ENCODE measurements around the gene PRKG1.

Gene PRKG1

GRCh38 chr10:52316001-52316400 is 1241.7 kb downstream of the PRKG1 start:
- no peaks in the 10 kb centered on the region for H3K9me3 Mint-ChIP-seq
- peak; percentile 28 for ATAC-seq (ENCODE audit: low read depth)
- no peak overlapping the region for H3K4me3 Mint-ChIP-seq
- no peak for DNase-seq (ENCODE audit: low spot score in 2 of 2)
- H3K27ac Mint-ChIP-seq = no peak overlapping the region
- no peaks in the 10 kb centered on the region for H3K36me3 Mint-ChIP-seq
- peaks cover 11% of the 10 kb centered on the region for H3K4me1 Mint-ChIP-seq
- peaks cover 8% of the 10 kb centered on the region for H3K27me3 Mint-ChIP-seq

- H3K36me3 Mint-ChIP-seq = no peaks in the 10 kb centered on the region
- H3K9me3 Mint-ChIP-seq = no peaks in the 10 kb centered on the region
- H3K4me3 Mint-ChIP-seq = no peak overlapping the region
- H3K27ac Mint-ChIP-seq = no peak overlapping the region
- ATAC-seq (ENCODE audit: low read depth) (no peak), DNase-seq (ENCODE audit: low spot score in 2 of 2) (no peak)
- H3K27me3 Mint-ChIP-seq = peaks cover 8% of the 10 kb centered on the region
- peaks cover 11% of the 10 kb centered on the region for H3K4me1 Mint-ChIP-seq
Measured at GRCh38 chr10:52316500-52316899, 1242.2 kb downstream of the PRKG1 start.

GRCh38 chr10:52318136-52318701 is 1243.9 kb downstream of the PRKG1 start:
- no peak for ATAC-seq (ENCODE audit: low read depth)
- H3K27me3 Mint-ChIP-seq = peaks cover 6% of the 10 kb centered on the region
- no peaks in the 10 kb centered on the region for H3K9me3 Mint-ChIP-seq
- H3K4me3 Mint-ChIP-seq = no peak overlapping the region
- H3K36me3 Mint-ChIP-seq = no peaks in the 10 kb centered on the region
- DNase-seq (ENCODE audit: low spot score in 2 of 2) = no peak
- H3K27ac Mint-ChIP-seq = no peak overlapping the region
- peaks cover 9% of the 10 kb centered on the region for H3K4me1 Mint-ChIP-seq

GRCh38 chr10:52318822-52319464 is 1244.7 kb downstream of the PRKG1 start:
- no peak overlapping the region for H3K4me3 Mint-ChIP-seq
- ATAC-seq (ENCODE audit: low read depth) (no peak), DNase-seq (ENCODE audit: low spot score in 2 of 2) (no peak)
- H3K27me3 Mint-ChIP-seq = peaks cover 3% of the 10 kb centered on the region
- no peak overlapping the region for H3K27ac Mint-ChIP-seq
- H3K9me3 Mint-ChIP-seq = no peaks in the 10 kb centered on the region
- no peaks in the 10 kb centered on the region for H3K36me3 Mint-ChIP-seq
- peaks cover 5% of the 10 kb centered on the region for H3K4me1 Mint-ChIP-seq

- H3K9me3 Mint-ChIP-seq = no peaks in the 10 kb centered on the region
- DNase-seq (ENCODE audit: low spot score in 2 of 2) (no peak), ATAC-seq (ENCODE audit: low read depth) (no peak)
- no peaks in the 10 kb centered on the region for H3K36me3 Mint-ChIP-seq
- H3K4me1 Mint-ChIP-seq = no peaks in the 10 kb centered on the region
- H3K27ac Mint-ChIP-seq = no peak overlapping the region
- H3K4me3 Mint-ChIP-seq = no peak overlapping the region
- peaks cover 1% of the 10 kb centered on the region for H3K27me3 Mint-ChIP-seq
Measured at GRCh38 chr10:52319926-52320325, 1245.6 kb downstream of the PRKG1 start.

GRCh38 chr10:52322323-52322722 is 1248.0 kb downstream of the PRKG1 start:
- no peak overlapping the region for H3K27ac Mint-ChIP-seq
- H3K4me3 Mint-ChIP-seq = no peak overlapping the region
- H3K36me3 Mint-ChIP-seq = no peaks in the 10 kb centered on the region
- DNase-seq (ENCODE audit: low spot score in 2 of 2) (no peak), ATAC-seq (ENCODE audit: low read depth) (no peak)
- no peaks in the 10 kb centered on the region for H3K9me3 Mint-ChIP-seq
- no peaks in the 10 kb centered on the region for H3K4me1 Mint-ChIP-seq
- H3K27me3 Mint-ChIP-seq = peaks cover under 1% of the 10 kb centered on the region

- Mint-ChIP-seq H3K9me3 (no peaks in the 10 kb centered on the region), H3K4me1 (no peaks in the 10 kb centered on the region), H3K4me3 (no peak overlapping the region), H3K27ac (no peak overlapping the region), H3K36me3 (no peaks in the 10 kb centered on the region), H3K27me3 (no peaks in the 10 kb centered on the region)
- ATAC-seq (ENCODE audit: low read depth) = no peak
- DNase-seq (ENCODE audit: low spot score in 2 of 2) = no peak
Measured at GRCh38 chr10:52322936-52323335, 1248.6 kb downstream of the PRKG1 start.

GRCh38 chr10:52326382-52326781 is 1252.1 kb downstream of the PRKG1 start:
- Mint-ChIP-seq H3K4me1 (no peaks in the 10 kb centered on the region), H3K36me3 (no peaks in the 10 kb centered on the region), H3K9me3 (no peaks in the 10 kb centered on the region), H3K4me3 (no peak overlapping the region), H3K27ac (no peak overlapping the region), H3K27me3 (no peaks in the 10 kb centered on the region)
- no peak for DNase-seq (ENCODE audit: low spot score in 2 of 2)
- no peak for ATAC-seq (ENCODE audit: low read depth)

GRCh38 chr10:52331638-52332364 is 1257.5 kb downstream of the PRKG1 start:
- Mint-ChIP-seq H3K27me3 (no peaks in the 10 kb centered on the region), H3K4me3 (no peak overlapping the region), H3K36me3 (no peaks in the 10 kb centered on the region), H3K4me1 (no peaks in the 10 kb centered on the region), H3K9me3 (no peaks in the 10 kb centered on the region), H3K27ac (no peak overlapping the region)
- no peak for DNase-seq (ENCODE audit: low spot score in 2 of 2)
- no peak for ATAC-seq (ENCODE audit: low read depth)

- no peak for ATAC-seq (ENCODE audit: low read depth)
- no peaks in the 10 kb centered on the region for H3K27me3 Mint-ChIP-seq
- no peak for DNase-seq (ENCODE audit: low spot score in 2 of 2)
- H3K4me1 Mint-ChIP-seq = no peaks in the 10 kb centered on the region
- no peak overlapping the region for H3K27ac Mint-ChIP-seq
- H3K4me3 Mint-ChIP-seq = no peak overlapping the region
- H3K9me3 Mint-ChIP-seq = no peaks in the 10 kb centered on the region
- H3K36me3 Mint-ChIP-seq = no peaks in the 10 kb centered on the region
Measured at GRCh38 chr10:52332815-52333214, 1258.5 kb downstream of the PRKG1 start.

GRCh38 chr10:52334595-52334994 is 1260.3 kb downstream of the PRKG1 start:
- H3K4me3 Mint-ChIP-seq = no peak overlapping the region
- DNase-seq (ENCODE audit: low spot score in 2 of 2) = no peak
- no peak for ATAC-seq (ENCODE audit: low read depth)

GRCh38 chr10:52335665-52336064 is 1261.4 kb downstream of the PRKG1 start:
- Mint-ChIP-seq H3K36me3 (no peaks in the 10 kb centered on the region), H3K9me3 (no peaks in the 10 kb centered on the region), H3K4me1 (no peaks in the 10 kb centered on the region), H3K27ac (no peak overlapping the region), H3K4me3 (no peak overlapping the region), H3K27me3 (no peaks in the 10 kb centered on the region)
- ATAC-seq (ENCODE audit: low read depth) (no peak), DNase-seq (ENCODE audit: low spot score in 2 of 2) (no peak)

More at GRCh38 chr10:52334595-52334994, 1260.3 kb downstream of the PRKG1 start:
- H3K27me3 Mint-ChIP-seq = no peaks in the 10 kb centered on the region
- H3K9me3 Mint-ChIP-seq = no peaks in the 10 kb centered on the region
- H3K36me3 Mint-ChIP-seq = no peaks in the 10 kb centered on the region
- H3K27ac Mint-ChIP-seq = no peak overlapping the region
- no peaks in the 10 kb centered on the region for H3K4me1 Mint-ChIP-seq

GRCh38 chr10:52337225-52337624 is 1262.9 kb downstream of the PRKG1 start:
- H3K27ac Mint-ChIP-seq = no peak overlapping the region
- H3K36me3 Mint-ChIP-seq = no peaks in the 10 kb centered on the region
- ATAC-seq (ENCODE audit: low read depth) (no peak), DNase-seq (ENCODE audit: low spot score in 2 of 2) (no peak)
- no peaks in the 10 kb centered on the region for H3K9me3 Mint-ChIP-seq
- H3K27me3 Mint-ChIP-seq = no peaks in the 10 kb centered on the region
- no peak overlapping the region for H3K4me3 Mint-ChIP-seq
- H3K4me1 Mint-ChIP-seq = no peaks in the 10 kb centered on the region

- Mint-ChIP-seq H3K27me3 (no peaks in the 10 kb centered on the region), H3K27ac (no peak overlapping the region), H3K4me3 (no peak overlapping the region), H3K4me1 (no peaks in the 10 kb centered on the region), H3K36me3 (no peaks in the 10 kb centered on the region), H3K9me3 (no peaks in the 10 kb centered on the region)
- ATAC-seq (ENCODE audit: low read depth) = no peak
- no peak for DNase-seq (ENCODE audit: low spot score in 2 of 2)
Measured at GRCh38 chr10:52343439-52343838, 1269.2 kb downstream of the PRKG1 start.
